Measurements from ENCODE around the gene PCDH15. TPM values are rescaled to one million over a fixed set of nuclear protein-coding genes. Genes with fewer than 3 reads are reported as not detected.
A peak's percentile ranks its signal among the peaks of the same experiment; 100 is the strongest.

Gene PCDH15
- total RNA-seq, 1 experiment from 2014 or later: 0.59 TPM

- POLR2A ChIA-PET: no interaction called here
- Mint-ChIP-seq H3K4me1 (no peaks in the 10 kb centered on the region), H3K9me3 (peaks cover 14% of the 10 kb centered on the region), H3K4me3 (no peak overlapping the region), H3K36me3 (no peaks in the 10 kb centered on the region), H3K27ac (no peak overlapping the region), H3K27me3 (ENCODE audit: low read depth) (no peaks in the 10 kb centered on the region)
- DNase-seq (ENCODE audit: low spot score) (peak; percentile 70), ATAC-seq (peak; percentile 70)
- CTCF ChIA-PET: interaction anchor here (0.7 to 1.4 kb wide), 6 partner anchors 9 to 184 kb away, joined by 3 to 7 read pairs (median 4); no protein-coding TSS in a partner anchor
- TF ChIP-seq FOXJ3 (CRISPR knock-in tag; IDR thresholded peaks at IDR 0.05; ENCODE audit: borderline replicate concordance) (no peak), E2F4 (CRISPR knock-in tag; IDR thresholded peaks at IDR 0.05; ENCODE audit: borderline replicate concordance, low read depth) (no peak), CTCF (IDR thresholded peaks at IDR 0.05) (peak; percentile 59), PREB (CRISPR knock-in tag; IDR thresholded peaks at IDR 0.05; ENCODE audit: borderline replicate concordance) (no peak)
Observed at GRCh38 chr10:53786236-53786900, 1014.7 kb downstream of the PCDH15 start.

- ATAC-seq: no peak
- ChIA-PET CTCF (interaction anchor here (1.9 kb wide), 1 partner anchor 15 kb away, joined by 7 read pairs; no protein-coding TSS in a partner anchor), POLR2A (no interaction called here)
- H3K4me3 Mint-ChIP-seq: no peak overlapping the region
- no peak for DNase-seq (ENCODE audit: low spot score)
- TF ChIP-seq OVOL2 (CRISPR knock-in tag; IDR thresholded peaks at IDR 0.05; ENCODE audit: borderline replicate concordance) (no peak), FOXP4 (CRISPR knock-in tag; IDR thresholded peaks at IDR 0.05) (no peak), ATF6 (CRISPR knock-in tag; IDR thresholded peaks at IDR 0.05) (no peak), RORB (CRISPR knock-in tag; IDR thresholded peaks at IDR 0.05) (no peak), TEAD4 (CRISPR knock-in tag; IDR thresholded peaks at IDR 0.05) (no peak), ELF4 (CRISPR knock-in tag; IDR thresholded peaks at IDR 0.05; ENCODE audit: low read depth) (no peak), PRDM15 (CRISPR knock-in tag; IDR thresholded peaks at IDR 0.05) (no peak)
- H3K36me3 Mint-ChIP-seq: no peaks in the 10 kb centered on the region
- H3K27ac Mint-ChIP-seq: peak overlapping the region; percentile 58; the same call in 1 of the 2 replicates
- H3K27me3 Mint-ChIP-seq (ENCODE audit: low read depth): no peaks in the 10 kb centered on the region
- peaks cover 3% of the 10 kb centered on the region for H3K4me1 Mint-ChIP-seq
- peaks cover 9% of the 10 kb centered on the region for H3K9me3 Mint-ChIP-seq
Observed at GRCh38 chr10:53771701-53772100, 1029.3 kb downstream of the PCDH15 start.

Data from WTC11 (cell line).